NOMO-1 treated with DMSO at 0.1 percent for 48 hours (cell line): Measurements from ENCODE around the gene BMERB1.
A peak's percentile ranks its signal among the peaks of the same experiment; 100 is the strongest.

Source experiments
- DNase-seq: peaks from one replicate; lab custom pipeline; 2025; ENCODE audit not compliant: unreplicated experiment; lab: John Stamatoyannopoulos, UW

The BMERB1 gene

DNA sequence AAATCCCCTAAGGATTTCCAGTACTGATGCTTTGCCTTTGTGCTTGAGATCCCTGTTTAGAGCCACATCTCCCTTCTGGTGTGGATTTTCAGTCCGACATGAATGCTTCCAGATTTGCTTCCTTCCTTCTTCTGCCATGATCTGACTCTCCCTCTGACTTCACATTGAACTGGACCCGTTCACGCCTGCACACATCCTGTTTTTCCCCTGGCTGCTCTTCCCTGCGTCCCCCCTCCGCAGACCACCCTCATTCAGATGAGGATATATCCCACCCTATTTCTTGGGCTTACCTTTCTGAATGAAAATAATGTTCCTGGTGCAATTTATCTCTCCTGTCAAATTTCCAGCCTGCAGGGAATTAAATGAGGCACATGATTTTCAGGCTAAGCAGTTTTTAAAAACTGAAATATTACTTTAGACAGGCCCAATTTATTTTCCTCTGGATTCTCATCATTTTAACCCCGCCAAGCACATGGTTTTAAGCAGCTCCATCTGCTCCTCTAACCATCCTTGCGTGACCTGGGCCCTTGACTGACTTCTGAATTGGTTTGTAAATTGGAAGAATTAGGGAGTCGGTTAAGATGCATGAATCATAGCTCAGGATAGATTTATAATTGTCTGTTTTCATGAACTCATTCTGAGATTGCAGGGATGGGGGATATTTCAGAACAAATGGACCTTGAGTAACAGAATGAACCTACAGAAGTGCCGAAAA, 59.2 kb downstream of the BMERB1 start:
- no peak for DNase-seq

DNA sequence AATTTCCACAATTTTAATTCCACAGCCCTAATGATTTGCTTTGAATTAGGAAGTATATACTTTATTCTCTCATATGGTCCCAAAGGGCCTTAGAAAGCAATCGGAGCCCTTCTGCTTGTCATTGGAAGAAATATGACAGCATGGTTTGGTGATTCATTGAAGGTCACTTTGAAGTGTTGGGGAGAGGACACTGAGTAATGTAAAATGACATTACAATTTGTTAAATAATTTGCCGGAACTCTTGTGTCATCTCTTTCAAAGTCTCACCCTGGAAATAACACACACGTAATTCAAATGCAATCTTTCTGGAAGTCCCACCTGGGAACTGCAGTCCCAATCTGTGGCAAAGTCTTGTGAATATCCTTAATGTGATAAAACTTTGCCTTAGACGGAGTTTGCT, 59.8 kb downstream of the BMERB1 start:
- DNase-seq, result peak; percentile 59

DNA sequence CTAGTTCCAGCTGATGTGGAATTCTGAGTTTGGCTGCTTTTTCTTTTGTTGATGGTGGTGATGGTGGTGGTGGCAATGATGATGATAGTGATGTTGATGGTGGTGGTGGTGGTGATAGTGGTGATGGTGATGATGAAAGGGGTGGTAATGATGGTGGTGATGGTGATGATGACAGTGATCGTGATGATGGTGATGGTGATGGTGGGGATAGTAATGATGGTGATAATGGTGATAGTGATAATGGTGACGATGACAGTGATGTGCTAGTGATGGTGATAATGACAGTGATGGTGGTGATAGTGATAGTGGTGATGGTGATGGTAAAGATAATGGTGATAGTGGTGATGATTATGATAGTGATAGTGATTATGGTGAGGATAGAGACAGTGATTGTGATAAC, 61.5 kb downstream of the BMERB1 start:
- no peak for DNase-seq

DNA sequence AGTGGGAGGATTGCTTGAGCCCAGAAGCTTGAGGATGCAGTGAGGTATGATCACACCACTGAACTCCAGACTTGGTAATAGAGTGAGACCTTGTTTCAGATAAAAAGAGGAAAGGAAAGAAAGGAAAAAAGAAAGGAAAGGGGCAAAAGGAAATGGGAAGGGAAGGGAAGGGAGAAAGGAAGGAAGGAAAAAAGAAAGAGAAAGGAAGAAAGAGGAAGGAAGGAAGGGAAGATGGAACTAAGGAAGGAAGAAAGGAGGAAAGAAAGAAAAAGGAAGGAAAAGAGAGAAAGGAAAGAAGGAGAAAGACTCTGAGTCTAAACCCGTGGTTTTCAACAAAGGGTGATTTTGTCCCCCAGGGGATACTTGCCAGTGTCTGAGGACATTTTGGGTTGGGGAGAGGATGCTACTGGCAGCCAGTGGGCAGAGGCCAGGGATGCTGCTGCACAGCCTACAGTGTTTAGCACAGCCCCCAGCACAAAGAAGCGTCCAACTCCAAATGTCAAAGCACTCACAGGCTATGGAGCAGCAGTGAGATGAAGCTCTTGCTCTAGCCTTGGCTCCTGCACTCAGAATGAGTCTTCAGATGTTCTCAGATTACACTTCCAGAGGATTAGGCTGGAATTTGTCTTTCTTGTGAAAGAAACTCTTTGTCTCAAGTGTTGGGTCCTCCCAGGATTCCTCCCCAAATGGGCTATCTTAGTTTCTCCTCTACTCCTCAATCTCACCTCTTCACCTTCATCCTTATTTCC, 64.2 kb downstream of the BMERB1 start:
- no peak for DNase-seq

DNA sequence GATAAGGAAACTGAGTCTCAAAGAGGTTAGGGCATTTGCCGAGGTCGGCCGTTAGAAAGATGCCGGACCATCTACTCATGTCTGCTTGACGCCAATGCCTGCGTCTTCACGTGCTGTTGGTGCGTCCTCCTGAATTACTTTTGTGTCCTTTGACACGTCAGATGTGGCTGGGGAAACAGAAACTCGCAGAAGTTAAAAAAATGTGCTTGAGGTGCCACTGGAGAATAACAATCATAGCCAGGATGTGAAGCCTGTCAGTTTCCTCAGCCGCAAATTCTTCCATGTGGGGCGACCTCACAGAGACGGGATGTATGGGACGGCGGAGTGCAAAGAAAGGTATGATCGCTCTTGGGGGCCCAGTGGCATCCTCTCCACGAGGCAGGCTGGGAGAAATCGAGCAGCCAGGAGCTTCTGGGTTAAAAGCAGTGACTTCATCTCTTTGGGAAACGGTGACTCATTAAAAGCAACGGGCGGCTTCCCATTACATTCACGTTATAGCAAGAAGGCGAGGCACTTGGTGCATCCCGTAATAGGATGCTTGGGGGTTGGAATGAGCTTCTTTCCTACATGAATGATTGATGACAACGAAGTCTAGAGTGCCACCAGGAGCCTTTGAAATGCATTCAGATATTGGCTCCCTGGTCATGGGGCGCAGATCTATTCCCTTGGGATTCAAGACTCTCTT, 67.8 kb downstream of the BMERB1 start:
- DNase-seq, result peak; percentile 12

DNA sequence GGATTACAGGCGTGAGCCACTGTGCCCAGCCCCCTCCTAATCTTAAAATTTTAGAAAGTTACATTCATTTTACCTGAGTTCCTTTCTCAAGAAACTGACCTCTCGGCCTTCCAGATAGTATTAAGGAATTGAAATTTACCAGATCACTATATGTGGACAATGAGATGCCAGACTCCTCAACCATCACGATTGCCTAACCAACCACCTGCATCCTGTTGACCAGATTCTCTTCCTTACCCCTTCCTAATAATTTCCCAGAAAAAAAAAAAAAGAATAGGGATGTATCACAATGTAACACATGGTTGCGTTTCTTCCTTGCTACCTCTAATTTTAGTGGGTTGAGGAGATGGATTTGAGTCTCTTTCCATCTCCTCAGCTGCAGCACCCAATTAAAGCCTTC, 72.1 kb downstream of the BMERB1 start:
- DNase-seq, result no peak

DNA sequence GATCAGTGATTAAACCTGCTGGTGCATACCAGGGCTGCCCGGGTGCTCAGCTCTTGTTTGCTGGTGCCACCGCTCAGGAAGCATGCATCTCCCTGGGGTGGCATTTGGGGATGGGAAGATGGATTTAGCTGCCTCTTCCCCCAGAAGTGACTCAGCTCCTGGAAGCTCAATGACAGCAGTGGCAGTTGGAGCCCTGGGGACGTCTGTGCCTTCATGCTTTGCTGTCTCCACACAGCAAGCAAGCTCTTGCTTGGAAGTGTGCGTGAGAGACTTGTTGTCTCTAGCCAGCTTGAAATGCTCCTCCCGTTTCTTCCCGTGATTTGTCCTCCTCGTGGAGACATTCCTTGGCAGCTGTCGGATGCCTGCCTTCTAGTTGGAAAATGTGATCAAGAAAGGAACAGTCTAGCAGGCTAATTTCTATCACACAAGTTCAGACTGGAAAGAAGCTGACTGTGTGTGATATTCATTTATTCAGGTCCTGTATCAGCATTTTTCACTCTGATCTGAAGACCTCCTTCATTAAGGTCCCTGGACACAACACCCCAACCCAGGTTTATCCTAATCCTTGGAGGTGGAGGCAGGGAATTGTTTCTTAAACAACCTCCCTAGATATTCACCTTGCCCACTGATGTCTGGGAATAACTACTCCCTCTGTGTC, 73.0 kb downstream of the BMERB1 start:
- no peak for DNase-seq

DNA sequence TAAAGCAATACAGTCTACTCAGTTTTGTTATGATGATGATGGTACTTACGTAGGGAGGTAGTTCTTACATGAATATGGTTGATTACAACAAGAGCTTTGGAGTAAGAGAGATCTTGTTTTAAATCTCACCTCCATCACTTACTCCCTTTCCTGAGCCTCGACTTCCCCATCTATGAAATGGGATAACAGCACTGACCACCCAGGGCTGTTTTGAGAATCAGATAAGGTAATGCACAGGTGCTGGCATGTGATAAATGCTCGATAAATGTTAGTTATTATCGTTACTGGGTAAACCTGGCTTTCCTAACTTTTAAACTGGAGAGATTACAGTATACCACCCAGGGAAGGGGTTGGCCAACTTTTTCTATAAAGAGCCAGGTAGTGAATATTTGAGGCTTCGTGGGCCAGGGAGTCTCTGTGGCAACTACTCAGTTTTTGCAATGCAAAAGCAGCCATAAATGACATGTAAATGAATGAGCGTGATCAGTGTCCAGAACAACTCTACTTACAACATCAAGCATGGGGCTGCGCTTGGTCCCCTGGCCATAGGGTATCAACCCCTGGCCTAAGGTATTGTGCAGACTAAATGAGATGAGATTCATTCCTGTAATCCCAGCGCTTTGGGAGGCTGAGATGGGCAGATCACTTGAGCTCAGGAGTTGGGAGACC, 73.7 kb downstream of the BMERB1 start:
- DNase-seq, result no peak

DNA sequence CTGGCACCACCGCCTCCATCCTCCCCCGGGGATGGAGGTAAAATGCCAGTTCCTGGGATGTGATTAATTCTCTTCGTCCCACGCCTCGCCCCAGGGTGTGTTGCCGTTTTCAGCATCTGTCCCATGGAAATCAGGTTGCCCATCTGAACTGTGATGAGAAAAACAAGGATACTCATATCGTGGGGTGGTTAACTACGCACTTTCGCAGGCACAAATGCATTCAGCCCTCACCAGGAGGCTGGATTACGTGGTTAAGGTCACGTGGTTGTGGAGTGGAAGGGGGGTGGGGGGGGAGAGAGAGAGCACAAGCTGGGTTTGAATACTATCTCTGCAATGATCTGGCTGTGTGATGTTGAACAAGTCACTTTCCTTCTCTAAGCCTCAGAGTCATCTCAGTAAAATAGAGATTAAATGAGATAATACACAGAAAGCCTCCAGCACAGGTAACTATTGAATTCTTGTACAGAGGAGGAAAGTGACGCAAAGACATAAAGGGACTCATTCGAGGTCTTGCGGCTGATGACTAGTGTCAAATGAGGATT, 74.7 kb downstream of the BMERB1 start:
- no peak for DNase-seq

DNA sequence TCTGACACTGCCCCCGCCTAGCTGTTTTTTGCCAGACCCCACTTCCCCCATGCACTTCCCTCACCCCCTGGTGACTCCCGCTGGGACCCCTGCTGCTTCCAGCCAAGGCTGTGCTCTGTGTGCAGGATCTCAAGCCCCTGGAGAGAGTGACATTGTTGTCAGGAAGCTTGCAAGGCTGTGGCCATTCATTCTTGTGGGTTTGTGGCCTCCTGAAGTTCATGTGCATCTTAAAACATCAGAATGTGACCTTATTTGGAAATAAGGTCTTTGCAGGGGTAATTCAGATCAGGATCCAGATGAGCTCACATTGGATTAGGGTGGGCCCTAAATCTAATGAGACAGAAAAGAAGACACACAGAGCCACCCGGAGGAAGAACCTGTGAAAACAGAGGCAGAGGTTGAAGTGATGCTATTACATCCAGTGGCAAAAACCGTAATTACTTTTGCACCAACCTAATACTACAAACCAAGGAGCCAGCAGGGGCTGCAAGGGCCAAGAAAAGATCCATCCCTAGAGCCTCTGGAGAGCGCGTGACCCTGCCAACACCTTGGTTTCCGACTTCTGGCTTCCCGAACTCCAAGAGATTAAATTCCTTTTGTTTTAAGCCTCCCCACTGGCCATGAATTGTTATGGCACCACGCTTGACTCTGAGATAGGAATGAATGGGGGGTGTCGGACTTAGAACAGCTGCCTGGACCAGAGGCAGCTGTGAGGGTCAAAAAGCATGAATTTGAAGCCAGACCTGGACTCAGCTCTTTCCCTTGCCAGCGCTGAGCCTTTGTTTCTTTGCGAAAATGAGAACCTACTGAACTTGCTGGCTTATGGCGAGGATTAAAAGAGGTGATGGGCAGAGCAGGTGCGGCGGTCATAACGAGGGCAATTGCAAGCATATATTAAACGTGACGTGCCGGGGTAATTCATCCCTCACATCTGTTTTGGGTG, 75.5 kb downstream of the BMERB1 start:
- DNase-seq, result no peak

DNA sequence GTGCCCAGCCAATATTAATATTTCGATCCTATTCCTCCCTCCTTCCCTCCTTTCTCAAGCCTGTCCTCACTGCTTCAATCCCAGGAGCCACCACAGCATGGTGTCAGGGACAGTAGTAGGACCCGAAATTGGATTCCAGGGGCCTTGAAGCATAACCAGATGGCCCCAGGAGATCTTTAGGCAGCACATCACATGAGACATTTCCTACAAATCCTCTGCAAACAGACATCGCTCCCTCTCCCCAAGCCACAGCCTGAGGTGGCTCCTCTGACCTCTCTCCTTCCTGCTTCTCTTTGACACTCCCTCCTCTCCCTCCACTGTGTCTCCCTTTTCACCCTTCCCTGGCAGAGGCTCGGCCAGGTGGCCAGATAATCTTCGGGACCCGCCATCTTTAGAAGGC, 76.6 kb downstream of the BMERB1 start:
- DNase-seq, result no peak

DNA sequence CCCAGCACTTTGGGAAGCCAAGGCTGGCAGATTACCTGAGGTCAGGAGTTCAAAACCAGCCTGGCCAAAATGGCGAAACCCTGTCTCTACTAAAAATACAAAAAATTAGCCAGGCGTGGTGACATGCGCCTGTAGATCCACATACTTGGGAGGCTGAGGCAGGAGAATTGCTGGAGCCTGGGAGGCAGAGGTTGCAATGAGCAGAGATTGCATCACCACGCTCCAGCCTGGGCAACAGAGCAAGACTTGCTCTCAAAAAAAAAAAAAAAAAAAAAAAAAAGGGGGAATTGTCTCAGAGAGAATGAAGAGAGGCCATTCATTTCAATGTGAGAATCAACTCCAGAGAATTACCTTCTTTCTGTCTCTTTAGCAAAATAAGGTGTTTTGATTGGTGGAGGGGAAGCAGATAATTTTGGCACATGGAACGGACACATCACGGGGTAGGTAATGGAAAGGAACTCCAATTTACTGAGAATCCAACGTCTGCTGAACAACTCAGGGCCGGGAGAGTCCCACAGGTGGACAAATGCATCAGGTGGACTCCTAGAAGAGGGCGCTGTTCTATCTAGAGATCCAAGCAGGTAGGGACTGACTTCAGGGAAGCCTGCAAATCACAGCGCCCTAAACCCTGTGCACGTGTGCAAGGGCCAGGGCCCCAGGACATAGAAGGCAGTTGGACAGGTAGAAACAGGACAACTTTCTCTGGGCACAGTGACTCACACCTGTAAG, 77.5 kb downstream of the BMERB1 start:
- DNase-seq, result no peak

DNA sequence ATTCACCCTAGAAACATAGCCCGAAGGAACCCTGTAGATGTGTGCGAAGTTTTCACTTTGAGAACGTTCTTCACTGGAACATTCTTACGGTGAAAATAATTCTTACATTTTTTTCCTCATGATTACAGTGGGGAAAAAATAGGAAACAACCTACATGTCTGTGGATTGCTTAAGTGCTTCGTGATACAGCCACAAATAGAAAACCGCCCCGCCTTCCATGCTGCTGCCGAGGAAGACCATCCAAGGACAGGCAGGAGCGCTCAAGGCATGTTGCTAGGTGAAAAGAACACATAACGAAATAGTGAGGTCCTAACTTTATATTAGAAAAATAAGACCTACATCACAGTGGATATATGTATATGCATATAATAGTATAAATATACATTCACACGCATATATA, 78.8 kb downstream of the BMERB1 start:
- no peak for DNase-seq

DNA sequence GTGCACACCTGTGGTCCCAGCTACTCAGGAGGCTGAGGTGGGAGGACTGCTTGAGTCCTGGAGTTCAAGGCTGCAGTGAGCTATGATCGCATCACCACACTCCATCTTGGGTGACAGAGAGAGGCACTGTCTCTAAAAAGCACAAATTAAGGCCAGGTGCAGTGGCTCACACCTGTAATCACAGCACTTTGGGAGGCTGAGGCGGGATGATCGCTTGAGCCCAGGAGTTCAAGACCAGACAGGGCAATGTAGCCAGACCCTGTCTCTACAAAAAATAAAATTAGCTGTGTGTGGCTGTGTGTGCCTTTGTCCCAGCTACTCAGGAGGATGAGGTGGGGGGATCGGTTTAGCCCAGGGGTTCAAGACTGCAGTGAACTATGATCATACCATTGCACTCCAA, 81.6 kb downstream of the BMERB1 start:
- DNase-seq, result no peak

DNA sequence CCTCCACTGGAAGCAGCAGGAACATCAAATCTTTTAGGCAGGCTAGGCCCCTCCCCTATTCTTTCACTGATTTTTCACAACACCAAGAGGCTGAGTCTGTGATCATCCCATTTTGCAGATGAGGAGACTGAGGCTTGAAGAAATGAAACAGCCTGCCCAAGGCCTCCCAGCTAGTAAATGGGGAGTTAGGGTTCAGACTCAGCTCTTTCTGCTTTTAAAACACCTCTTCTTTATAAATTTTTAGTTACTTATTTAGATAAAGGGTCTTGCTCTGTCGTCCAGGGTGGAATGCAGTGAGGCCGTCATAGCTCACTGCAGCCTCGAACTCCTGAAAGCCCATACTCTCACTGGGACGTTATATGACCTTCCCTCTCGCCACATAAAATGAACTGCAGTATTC, 82.2 kb downstream of the BMERB1 start:
- DNase-seq, result no peak

DNA sequence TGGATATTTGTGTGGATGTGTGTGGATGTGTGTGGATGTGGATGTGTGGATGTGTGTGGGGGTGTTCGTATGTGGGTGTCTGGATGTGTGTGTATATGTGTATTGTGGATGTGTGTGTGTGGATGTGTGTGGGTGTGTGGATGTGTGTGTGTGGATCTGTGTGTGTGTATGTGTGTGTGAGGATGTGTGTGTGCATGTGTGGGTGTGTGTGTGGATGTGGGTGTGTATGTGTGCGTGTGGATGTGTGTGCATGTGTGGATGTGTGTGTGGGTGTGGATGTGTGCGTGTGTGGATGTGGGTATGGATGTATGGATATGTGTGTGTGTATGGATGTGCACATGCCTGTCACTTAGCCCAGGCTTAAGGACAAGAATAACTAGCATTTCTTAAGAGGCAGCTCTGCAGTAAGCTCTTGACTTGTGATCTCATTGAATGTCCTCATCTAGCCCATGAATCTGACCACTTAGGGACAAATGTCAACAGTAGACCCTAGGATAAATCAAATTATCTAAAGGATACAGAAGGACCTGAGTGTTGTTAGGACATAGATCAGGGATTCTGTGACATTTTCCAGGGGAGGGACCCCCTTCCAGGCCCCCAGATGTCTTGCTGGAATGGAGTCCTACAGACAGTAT, 83.5 kb downstream of the BMERB1 start:
- DNase-seq, result no peak

DNA sequence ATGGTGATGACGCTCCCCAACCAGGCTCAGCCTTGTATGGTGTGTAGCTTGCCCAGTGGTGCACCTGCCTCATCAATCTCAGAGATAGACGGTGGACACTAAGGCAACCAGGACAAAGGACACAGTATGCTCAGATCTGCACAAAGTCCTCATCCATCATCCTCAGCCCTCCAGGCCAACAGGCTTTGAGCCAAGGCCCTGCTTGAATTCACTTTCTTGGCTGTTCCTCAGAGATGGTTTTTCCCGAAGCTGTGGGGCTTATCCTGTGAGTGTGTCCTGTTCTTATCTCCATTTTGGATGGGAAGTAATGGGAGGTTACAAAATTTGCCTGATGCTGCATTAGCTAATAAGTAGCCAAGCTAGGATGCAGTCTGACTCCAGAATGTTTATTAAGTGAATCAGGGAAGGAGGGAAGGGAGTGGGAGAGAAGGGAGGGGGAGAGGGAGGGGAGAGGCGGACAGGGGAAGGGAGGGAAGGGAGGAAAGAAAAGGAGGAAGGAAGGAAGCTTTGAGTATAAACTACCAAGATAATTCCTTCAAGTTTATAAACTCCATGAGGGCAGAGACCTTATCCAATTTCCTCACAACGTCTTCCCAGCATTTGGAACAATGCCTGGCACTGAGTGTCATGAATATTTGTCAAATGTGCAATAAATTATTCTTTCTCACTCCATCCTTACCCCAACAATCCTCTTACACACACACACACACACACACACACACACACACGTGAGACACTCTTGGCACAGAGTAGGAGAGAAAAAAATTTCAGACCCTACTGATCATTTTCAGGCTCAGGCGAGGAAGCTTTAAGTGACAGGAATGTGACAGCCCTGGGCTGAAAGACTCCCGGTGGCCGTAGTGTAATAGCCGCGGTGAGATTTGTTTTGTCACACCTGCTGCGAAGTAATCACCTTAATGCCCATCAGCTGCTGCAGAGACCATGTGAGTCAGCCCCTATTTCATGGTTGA, 84.3 kb downstream of the BMERB1 start:
- DNase-seq, result no peak
